D721Med (cell line): Measurements from ENCODE around the gene DLEC1.

ENCODE experiments used
- DNase-seq: peaks from one replicate; pipeline ENCODE4 v3.0.0; 2011; ENCODE audit warnings: low spot score; ENCODE audit not compliant: insufficient read length
- FAIRE-seq: peaks from 2 replicates; lab custom pipeline; 2011; peaks lifted over from hg19 to GRCh38; lab: Jason Lieb, UNC
- TF ChIP-seq, protein P1 (sequence below): IDR thresholded peaks from 2 replicates; pipeline ENCODE4 v1.5.1; 2012; ENCODE audit warnings: mild to moderate bottlenecking, control low read depth; ENCODE audit not compliant: insufficient read depth; ENCODE audit errors: missing control alignments

Gene DLEC1

DNA sequence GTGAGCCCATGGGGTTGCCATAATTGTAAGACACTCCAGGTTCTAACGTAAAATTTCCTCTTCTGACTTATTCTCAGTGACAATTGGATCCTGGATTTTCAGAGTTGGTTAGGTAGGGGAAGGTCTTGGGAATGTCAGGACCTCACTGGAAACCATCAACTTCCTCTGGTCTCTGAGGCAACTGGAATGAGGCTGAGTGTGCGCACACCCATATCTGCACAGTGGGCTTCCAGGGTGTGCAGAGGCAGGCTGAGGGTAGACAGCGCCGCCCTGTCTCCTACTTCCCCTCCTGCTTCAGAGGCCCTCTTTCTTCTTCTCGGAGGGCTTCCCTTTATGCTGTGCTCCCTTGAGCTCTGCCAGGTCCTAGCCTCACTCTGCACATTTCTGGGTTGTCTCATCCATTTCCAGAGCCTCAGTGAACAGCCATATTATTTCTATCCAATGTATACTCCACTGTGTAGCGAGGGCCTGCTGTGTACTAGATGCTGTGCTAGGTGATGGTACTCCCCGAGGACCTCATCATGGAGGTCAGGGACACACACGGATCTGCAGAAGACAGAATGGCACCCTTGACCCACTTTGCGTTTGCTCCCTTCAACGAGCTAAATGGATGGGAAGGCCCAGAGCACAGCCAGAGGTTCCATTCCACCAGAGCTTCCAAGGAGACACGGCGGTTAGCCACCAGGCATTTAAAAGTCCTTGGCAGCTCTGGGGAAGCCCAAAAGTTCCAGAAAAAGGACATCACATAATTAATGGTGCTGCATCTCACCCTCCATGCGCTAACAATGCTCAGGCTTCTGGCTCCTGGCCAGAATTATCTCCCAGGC is 79.6 kb downstream of the DLEC1 start:
- DNase-seq, result no peak
- FAIRE-seq, result no peak
- TF ChIP-seq, protein P1, sequence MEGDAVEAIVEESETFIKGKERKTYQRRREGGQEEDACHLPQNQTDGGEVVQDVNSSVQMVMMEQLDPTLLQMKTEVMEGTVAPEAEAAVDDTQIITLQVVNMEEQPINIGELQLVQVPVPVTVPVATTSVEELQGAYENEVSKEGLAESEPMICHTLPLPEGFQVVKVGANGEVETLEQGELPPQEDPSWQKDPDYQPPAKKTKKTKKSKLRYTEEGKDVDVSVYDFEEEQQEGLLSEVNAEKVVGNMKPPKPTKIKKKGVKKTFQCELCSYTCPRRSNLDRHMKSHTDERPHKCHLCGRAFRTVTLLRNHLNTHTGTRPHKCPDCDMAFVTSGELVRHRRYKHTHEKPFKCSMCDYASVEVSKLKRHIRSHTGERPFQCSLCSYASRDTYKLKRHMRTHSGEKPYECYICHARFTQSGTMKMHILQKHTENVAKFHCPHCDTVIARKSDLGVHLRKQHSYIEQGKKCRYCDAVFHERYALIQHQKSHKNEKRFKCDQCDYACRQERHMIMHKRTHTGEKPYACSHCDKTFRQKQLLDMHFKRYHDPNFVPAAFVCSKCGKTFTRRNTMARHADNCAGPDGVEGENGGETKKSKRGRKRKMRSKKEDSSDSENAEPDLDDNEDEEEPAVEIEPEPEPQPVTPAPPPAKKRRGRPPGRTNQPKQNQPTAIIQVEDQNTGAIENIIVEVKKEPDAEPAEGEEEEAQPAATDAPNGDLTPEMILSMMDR, result no peak

DNA sequence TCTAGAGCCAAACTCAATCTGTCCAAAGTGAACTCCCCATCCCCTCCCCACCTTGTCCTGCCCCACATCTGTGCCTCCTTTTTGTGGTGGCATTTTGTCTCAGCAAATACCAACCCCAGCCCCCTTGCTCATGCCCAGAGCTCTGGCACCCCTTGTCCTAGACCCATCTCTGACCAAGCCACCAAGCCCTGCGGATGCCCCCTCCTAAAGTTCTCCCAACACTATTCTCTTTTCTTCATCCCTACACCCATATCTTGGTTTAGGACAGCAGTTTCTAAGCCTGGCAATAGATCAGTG is 80.2 kb downstream of the DLEC1 start:
- TF ChIP-seq, protein P1, result no peak
- DNase-seq, result no peak
- FAIRE-seq, result no peak

DNA sequence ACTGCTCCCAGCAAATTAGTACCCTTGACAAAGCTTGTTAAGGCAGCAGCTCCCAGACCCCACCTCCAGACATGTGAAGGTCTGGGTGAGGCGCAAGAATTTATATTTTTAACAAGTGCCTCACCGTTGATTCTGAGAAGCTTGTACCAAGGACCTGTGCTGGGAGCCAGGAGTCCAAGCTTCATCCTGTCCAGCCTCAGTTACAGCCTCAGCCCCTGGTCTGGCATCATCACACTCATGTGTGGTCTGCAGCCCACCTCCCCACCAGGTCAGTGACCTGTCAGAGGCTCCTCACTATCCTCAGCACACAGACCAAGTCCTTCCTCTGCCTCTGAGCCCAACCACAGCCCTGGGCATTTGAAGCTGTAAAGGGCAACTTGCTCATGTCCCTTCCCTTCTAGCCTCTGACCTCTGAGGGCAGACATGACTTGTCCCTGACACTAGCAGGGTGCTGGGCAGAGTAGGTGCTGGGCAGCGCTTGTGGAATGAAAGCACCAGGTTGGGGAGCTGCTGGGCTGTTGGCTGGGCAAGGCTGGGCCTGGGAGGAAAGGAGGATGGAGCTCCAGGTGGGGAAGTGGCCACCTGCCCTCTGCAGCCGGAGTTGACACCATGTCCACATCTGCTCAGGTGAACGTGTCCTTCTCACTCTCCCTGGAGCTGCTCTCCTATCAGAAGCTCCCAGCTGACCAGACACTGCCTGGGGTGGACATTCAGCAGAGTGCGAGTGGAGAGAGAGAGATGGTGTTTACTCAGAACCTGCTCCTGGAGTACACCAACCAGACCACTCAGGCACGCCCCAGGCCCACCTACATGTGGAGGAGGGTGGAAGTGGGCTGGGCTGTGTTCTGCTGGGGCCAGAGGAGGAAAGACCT is 81.0 kb downstream of the DLEC1 start:
- peak; percentile 10 for DNase-seq
- no peak for FAIRE-seq
- TF ChIP-seq, protein P1, result no peak

DNA sequence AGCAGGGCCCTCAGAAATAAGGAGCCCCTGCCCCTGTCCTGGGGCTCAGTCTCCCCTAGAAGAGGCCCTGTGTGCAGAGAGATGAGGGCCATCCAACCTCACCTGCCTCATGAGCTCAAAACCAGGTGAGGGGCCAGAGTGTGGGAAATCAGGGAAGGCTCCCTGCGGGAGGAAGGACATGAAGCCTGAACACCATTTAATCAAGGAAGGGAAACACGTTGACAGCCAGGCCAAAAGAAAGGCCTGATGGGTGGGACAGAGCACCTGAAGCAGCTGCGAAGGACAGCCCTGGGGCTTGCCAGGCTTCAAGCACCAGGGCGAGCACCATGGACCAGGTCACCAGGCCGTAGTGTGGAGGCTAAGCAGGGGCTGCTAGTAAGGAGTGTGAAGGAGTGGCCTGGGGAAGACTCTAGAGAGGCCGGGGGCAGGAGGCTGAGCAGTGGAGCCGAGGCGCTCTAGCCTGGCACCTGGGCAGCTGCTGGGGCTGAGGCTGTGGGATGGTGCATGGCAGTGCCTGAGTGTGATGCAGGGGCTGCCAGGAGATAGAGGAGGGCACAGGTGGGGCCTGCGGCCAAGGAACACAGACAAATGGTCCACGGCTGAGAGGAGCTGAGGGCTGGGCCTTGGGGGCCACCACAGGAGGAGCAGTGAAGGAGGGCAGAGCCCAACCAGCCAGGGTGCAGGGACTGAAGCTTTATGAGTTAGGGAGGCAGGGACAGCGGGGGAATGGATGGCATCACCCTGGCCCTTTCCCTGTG is 81.9 kb downstream of the DLEC1 start:
- DNase-seq (peak; percentile 5), FAIRE-seq (no peak)
- TF ChIP-seq, protein P1, result no peak

DNA sequence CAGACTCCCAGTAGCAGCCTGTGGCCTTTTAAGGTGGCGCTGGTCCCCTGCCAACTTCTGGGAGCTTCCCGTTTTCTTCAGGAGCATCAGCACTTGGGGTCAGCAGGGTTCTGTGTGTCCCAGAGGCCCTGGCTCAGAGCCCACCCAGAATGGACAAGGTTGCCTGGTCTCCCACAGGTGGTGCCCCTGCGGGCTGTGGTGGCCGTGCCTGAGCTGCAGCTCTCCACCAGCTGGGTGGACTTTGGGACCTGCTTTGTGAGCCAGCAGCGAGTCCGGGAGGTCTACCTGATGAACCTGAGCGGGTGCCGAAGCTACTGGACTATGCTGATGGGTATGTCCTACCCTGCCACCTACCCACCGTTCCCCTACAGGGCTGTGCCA is 82.4 kb downstream of the DLEC1 start:
- FAIRE-seq, result no peak
- TF ChIP-seq, protein P1, result no peak
- DNase-seq, result peak; percentile 2

DNA sequence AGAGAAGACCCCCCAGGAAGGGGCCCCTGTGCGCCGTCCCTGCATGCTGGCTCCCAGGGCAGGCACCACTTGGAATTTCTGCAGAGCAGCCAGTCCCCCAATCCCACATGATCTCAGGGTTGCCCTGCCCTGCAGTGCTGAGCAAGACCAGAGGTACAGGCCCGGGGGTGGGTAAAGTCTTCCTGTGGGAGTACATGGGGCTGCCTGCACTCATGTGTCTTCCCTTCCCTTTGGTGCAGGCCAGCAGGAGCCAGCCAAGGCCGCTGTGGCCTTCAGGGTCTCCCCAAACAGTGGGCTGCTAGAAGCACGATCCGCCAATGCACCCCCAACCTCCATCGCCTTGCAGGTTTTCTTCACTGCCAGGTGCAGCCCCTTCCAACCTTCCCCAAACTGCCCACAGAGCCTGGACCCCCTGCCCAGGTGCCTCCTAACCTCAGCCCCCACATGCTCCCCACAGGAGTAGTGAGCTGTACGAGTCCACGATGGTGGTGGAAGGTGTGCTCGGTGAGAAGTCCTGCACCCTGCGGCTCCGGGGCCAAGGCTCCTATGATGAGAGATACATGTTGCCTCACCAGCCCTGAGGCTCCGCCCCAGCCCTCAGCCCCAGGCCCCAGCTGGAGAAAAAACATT is 82.9 kb downstream of the DLEC1 start:
- TF ChIP-seq, protein P1, result no peak
- DNase-seq (no peak), FAIRE-seq (no peak)
